Measurements from ENCODE around the gene HSPH1. TPM values are rescaled to one million over a fixed set of nuclear protein-coding genes. Genes with fewer than 3 reads are reported as not detected.

The HSPH1 gene
- total RNA-seq, 2 experiments from 2014 or later = 122 to 150 TPM

Other genes with a start within 250 kb of the HSPH1 start
- gene TEX26, start 229.2 kb downstream of the HSPH1 start, total RNA-seq = not detected
- gene B3GLCT, start 38.1 kb upstream of the HSPH1 start, total RNA-seq = 1 to 10 TPM; 1.2 to 1.5 TPM

Data from activated naive CD4-positive, alpha-beta T cell treated with anti-CD3 and anti-CD28 coated beads for 36 hours (primary cell).